Epithelial cell of esophagus (primary cell): ENCODE measurements around the gene JAZF1.

Experiments
- DNase-seq: peaks from one replicate; pipeline ENCODE4 v3.0.0; 2010; ENCODE audit warnings: low read depth
- H3K4me3 ChIP-seq: 2 replicates; pipeline ENCODE4 v1.5.1; 2011; ENCODE audit warnings: mild to moderate bottlenecking, low read length, control low read depth
- TF ChIP-seq, protein P1 (sequence below): IDR thresholded peaks from 2 replicates; pipeline ENCODE4 v1.5.1; 2011; ENCODE audit warnings: low read depth, mild to moderate bottlenecking, low read length, control low read depth, inconsistent platforms; ENCODE audit not compliant: insufficient read depth; ENCODE audit errors: missing control alignments

Gene JAZF1

DNA sequence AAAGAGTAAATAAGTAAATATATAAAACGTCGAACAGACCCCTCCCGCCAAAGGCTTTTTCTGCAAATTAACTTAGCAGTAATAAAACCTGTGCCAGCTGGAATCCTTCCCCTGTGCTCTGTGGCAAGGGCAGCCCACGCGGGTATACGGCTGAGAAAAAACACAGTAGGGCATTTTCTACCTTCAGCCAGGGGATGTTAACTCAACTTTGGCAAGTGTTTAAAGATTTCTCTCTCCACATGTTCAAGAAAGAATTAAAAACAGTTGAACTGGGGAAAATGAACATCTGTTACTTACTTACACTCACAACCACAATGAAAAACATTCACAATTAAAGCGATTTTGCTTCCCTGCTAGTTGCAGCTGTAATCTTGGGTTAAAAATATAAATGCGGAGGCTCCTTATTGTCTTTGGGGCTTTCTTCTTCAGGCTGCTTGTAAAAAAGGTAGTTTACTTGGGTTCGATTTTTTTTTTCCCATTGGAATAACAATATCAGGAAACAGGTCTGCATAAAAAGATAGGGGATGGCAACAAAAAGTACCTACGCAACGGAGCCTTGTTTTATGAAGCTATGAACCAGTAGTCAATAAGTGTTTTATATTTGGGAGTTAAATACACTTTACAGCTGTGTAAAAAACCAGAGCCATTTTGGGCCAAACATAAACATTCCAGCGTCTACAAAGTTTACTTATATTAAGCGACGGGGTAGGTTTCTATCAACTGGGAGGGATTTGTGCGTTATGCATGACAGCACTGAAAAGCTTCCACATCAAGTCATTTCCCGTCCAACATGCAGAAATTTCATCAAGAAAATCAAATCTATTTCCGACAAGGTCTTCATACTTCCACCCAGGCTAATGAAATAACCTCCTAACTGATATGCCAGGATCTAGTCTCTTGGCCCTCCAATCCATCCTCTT, 308.0 kb downstream of the JAZF1 start:
- TF ChIP-seq, protein P1, sequence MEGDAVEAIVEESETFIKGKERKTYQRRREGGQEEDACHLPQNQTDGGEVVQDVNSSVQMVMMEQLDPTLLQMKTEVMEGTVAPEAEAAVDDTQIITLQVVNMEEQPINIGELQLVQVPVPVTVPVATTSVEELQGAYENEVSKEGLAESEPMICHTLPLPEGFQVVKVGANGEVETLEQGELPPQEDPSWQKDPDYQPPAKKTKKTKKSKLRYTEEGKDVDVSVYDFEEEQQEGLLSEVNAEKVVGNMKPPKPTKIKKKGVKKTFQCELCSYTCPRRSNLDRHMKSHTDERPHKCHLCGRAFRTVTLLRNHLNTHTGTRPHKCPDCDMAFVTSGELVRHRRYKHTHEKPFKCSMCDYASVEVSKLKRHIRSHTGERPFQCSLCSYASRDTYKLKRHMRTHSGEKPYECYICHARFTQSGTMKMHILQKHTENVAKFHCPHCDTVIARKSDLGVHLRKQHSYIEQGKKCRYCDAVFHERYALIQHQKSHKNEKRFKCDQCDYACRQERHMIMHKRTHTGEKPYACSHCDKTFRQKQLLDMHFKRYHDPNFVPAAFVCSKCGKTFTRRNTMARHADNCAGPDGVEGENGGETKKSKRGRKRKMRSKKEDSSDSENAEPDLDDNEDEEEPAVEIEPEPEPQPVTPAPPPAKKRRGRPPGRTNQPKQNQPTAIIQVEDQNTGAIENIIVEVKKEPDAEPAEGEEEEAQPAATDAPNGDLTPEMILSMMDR, result no peak
- H3K4me3 ChIP-seq, result no peak overlapping the region

DNA sequence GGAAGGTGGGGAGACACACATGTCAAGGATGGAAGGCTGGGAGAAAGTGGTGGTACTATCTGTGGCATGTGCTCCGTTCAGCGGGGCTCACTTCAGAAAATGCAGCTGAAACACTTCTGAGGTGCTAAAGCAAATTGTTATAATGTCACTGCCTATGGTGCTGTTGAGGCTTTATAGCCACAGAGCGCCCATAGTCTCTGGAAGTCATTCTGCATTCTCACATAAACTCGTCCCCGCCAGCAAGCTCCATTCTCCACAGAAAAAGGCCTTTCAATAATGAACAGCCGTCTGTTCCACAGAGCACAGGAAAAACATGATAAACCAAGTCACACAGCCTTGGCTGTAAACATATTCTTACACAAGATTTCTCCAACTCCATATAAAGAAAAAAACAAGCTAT, 308.7 kb downstream of the JAZF1 start:
- no peak overlapping the region for H3K4me3 ChIP-seq
- TF ChIP-seq, protein P1, result no peak
- no peak for DNase-seq

More for the DNA sequence above, 308.0 kb downstream of the JAZF1 start:
- DNase-seq, result no peak

DNA sequence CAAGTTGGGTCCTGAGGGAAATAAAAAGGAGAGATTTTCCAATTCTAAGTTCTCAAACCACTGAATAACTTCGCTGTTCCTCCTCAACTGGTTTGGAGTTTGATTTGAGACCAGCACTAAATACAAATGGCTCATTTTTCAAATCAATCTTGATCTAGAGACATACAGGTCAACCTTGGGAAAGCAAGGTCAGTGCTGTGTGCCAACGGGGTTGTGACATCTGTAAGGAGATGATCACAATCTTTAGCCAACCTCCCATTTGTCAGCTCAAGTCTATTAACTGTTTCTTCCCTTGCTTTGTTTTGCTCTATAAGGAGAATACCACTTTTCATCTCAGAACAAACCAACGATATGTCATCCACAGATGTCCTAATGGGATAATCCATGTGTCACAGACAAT, 309.5 kb downstream of the JAZF1 start:
- TF ChIP-seq, protein P1, result no peak
- no peak overlapping the region for H3K4me3 ChIP-seq
- no peak for DNase-seq

DNA sequence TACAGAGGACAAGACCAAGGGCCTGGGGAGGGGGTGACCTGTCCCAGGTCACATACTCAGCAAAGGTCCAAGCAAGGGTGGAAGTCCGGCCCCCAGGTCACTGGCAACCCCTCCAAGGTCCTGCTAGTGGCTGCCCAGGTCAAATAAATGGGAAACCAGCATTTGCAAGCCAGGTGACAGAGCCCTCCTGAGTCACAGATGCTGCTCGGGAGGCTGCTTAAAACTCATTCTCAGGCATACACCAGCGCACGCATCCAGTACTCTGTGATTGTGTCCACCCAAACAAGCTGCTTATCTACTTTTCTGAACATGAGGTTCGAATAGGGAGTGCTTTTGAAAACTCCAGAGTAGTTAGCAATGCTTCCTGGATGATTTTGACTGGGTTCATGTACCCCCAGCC, 310.0 kb downstream of the JAZF1 start:
- no peak overlapping the region for H3K4me3 ChIP-seq
- no peak for DNase-seq
- TF ChIP-seq, protein P1, result no peak

DNA sequence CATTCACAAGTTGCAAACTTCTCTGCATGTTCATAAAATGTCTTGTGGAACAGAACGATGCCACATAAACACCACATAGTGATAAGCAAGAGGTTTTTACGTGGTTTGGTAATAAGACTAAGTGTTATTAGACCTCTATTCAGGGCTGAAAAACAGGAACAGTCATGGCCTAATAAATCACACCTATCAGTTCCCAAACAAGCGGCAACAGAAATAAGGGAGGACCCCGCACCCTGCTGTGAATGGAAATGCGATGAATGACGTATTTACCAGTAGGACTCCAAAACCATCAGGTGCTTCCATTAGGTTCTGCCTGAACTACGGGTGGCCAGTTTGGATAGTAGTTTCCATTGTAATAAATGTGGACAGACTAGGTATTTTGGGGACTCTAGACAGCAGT, 311.5 kb downstream of the JAZF1 start:
- TF ChIP-seq, protein P1, result no peak
- DNase-seq, result no peak
- no peak overlapping the region for H3K4me3 ChIP-seq

DNA sequence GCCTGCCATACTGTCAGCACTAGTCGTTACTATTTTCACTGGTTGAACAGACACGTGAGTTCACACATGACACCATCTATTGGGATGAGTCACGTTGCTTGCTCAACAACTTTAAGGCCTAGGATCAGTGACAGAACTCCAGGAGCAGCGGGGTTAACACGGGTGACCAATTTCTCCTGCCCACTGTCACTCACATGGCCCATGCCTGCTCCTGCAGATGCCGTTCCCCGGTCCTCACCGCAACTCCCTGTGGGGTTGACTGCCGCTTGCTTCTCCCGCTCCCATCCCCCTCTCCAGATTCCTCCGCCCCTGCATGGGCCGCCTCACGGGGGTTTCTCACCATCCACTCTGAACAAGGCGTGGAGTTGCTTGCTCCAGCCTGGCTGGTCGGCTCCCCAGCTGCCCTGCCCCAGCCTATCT, 312.5 kb downstream of the JAZF1 start:
- H3K4me3 ChIP-seq, result no peak overlapping the region
- TF ChIP-seq, protein P1, result no peak
- peak; percentile 35 for DNase-seq
